ENCODE results near the gene DNAL4.

The DNAL4 gene

DNA sequence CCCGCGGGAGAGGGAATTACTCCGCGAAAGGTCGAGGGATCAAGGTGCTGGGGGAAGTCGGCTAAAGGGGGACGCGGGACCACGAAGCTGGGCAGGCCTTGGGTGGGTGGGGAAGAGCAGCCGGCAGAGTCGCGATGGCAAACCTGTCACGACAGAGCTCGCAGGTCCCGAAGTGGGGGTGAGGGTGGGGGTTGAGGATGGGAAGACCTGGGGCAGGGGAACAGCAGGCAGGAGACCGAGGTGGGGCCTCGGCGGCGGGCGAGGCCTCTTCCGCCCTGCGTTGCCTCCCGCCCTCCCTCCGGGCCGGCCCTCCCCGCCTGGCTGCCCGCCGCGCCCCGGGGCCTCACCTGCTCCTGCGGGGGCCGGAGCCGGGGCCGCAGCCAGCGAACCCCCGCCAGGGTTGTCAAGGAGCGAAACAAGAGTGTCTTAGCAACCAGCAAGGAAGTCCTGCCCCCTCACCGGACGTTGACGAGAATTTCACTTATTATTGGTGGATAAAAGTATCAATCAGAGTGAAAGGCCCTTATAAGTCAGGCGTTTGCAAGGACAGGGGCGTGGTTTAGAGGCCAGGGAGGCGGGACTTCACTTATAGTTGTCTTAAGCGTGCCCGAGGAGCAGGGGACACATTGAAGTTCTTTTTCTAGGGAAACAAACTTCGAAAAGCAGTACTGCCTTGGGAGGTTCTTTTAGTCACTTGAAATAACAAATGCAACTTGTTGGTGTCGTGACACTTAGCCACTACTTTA is at the start of gene DNAL4:
TSS of gene DNAL4 (minus strand) at position 423 of the 746 bp plus-strand sequence. CDS start 11,412 bp downstream, outside the sequence.
- peak; percentile 83 to 84 for DNase-seq (ENCODE audit: low read depth in 2 of 2)

GRCh38 chr22:38843201-38843656 is 49.3 kb upstream of the DNAL4 start:
- DNase-seq (ENCODE audit: low read depth in 2 of 2): peak; percentile 49 to 59

DNA sequence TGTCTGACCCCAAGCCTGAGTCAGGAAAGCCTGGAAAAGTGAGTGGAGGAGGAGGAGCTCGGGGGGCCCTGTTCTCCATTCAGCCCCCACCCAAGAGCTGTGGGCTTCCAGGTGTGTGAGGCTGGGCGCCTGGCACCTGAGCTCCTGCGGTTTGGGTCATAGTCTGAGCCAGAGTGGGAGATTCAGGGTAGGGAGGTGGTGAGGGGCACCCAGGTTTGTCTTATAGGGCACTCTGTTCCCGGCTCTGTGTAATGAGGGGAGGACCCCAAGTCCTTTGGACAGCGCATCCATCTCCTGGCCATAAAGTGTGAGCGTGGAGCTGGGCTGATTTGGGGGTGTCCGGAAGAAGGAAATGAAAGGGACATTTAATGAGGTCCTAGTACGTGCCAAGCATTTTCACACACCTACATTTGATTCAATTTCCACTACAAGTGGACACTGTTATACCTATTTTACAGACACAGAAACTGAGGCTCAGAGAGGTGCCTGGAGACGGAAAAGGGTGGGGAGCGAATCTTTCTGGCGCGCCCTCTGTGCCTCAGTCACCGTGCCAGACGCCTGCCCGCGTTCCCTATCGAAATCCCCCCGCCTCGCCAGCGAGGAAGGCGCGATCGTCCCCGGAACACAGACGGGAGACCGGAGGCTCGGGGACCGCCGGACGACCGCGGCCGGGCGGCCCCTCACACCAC is 48.7 kb upstream of the DNAL4 start:
- no peak for DNase-seq (ENCODE audit: low read depth in 2 of 2)

- no peak for DNase-seq (ENCODE audit: low read depth in 2 of 2)
Measured at GRCh38 chr22:38841635-38842034, 47.7 kb upstream of the DNAL4 start.

- DNase-seq (ENCODE audit: low read depth in 2 of 2): no peak
Measured at GRCh38 chr22:38841211-38841610, 47.3 kb upstream of the DNAL4 start.

GRCh38 chr22:38840129-38840528 is 46.2 kb upstream of the DNAL4 start:
- DNase-seq (ENCODE audit: low read depth in 2 of 2): no peak

GRCh38 chr22:38839686-38840085 is 45.7 kb upstream of the DNAL4 start:
- no peak for DNase-seq (ENCODE audit: low read depth in 2 of 2)

DNA sequence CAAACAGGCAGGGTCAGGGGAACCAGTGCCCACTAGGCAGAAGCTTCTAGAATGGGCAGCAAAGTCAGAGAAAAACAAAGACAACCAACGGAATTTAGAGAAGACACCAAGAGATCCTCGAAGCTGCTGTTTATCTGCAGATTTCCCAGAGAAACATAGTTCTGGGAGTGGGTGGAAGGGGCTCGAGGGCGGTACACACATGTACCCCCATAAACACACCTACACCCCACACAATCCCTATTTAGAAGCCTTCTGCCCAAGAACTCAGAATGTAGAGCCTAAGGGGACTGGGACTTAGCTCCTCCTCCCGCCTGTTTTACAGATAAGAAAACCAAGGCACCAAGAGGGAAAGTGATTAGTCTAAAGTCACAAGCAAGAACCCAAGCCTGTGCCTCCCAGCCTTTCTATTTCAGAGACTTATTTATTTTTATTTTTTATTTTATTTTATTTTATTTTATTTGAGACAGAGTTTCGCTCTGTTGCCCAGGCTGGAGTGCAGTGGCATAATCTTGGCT is 43.5 kb upstream of the DNAL4 start:
- DNase-seq (ENCODE audit: low read depth in 2 of 2): no peak

- no peak for DNase-seq (ENCODE audit: low read depth in 2 of 2)
Measured at GRCh38 chr22:38835888-38836301, 42.0 kb upstream of the DNAL4 start.

- DNase-seq (ENCODE audit: low read depth in 2 of 2): no peak
Measured at GRCh38 chr22:38834991-38835390, 41.0 kb upstream of the DNAL4 start.

DNA sequence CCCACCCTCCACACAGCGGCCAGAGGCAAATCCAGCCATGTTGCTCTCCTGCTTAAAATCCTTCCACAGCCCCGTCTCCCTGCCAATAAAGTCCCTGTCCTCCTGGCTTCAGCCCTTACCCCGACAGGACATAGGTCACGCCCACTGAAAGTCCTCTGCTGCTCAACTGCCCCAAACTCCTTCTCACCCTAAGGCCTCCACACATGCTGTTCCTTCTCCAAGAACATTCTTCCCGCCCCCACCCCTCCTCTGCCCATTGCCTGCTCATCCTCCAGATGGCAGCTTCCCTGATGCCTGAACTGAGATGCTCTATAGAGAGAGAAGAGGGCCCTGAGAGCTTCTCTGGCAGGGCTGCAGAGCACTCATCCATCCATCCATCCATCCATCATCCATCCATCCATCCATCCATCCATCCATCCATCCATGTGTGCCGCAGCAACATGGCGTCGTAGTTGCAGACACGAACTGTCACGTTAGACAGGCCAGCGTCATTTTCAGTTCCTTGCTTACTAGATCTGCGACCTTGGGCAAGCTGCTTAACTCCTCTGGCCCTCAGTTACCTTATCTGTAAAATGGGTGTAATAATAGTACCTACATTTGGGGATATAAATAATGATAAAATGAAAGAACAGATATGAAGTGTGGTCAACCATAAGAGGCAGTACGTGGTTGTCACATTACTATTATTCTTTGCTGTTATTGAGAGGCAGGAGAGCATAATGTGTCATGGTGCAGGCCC is 40.4 kb upstream of the DNAL4 start:
- DNase-seq (ENCODE audit: low read depth in 2 of 2): no peak

GRCh38 chr22:38833061-38833460 is 39.1 kb upstream of the DNAL4 start:
- no peak for DNase-seq (ENCODE audit: low read depth in 2 of 2)

DNA sequence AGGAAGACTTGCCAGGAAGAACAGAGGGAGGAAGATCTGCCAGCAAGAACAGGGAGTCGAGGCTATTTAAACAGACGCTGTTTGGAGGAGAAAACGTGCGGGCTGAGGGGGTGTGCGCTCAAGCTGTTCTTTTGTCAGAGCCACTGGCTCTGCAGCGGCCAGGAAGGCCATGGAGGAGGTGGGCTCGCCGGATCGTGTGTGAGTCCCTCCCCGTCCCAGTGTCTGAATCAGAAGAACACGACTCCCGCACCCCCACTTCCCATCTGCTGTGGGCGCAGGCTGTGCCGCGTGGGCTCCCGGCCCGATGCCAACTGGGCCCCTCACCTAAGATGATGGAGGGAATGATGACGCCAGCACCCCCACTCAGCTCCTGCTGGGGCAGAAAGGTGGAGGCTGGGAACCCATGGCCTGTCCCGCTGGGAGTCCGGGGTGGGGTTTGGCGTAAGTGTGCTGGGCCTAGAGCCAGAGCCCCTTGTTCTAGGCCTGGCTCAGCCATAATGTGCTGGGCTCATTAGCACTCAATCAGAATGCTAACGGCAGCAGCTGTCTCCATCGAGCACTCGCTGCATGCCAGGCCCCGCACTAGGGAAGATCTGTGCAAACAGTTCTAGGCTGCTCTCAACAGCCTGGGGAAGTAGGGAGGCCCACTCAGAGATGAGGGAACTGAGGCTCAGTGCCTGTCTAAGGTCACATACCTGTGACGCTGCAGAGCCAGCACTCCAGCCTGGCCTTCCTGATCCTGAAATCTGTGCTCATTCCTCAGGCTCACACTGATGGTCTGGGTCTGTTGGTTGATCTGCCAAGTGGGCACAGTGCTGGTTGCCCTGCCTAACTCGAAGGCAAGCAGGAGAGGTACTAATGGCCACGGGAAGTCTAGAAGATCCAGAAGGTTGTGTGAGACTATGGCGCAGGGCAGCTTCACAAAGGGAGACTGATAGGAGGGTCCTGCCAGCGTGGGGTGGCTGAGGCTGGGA is 38.3 kb upstream of the DNAL4 start:
- DNase-seq (ENCODE audit: low read depth in 2 of 2): no peak

- DNase-seq (ENCODE audit: low read depth in 2 of 2): no peak
Measured at GRCh38 chr22:38831166-38831945, 37.4 kb upstream of the DNAL4 start.

GRCh38 chr22:38830845-38831108 is 36.8 kb upstream of the DNAL4 start:
- DNase-seq (ENCODE audit: low read depth in 2 of 2): no peak

GRCh38 chr22:38830026-38830844 is 36.3 kb upstream of the DNAL4 start:
- no peak for DNase-seq (ENCODE audit: low read depth in 2 of 2)

DNA sequence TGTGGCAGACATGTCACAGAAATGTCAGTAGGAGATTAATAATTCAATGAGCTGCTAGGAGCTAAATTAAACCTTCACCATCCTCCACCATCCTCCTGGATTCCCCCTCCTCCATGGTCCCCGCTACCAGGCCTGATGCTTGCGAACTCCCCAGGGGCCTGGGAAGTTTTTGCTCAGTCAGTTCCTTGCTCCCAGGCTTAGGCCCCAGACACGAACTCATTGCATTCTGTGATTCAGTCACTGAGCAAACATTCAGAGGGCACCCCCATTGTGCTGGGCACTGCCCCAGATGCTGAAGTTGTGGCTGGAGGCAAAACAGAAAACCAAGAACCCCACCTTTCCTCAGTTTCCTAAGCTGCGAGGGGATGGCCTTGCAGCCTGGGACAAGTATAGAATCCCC is 35.5 kb upstream of the DNAL4 start:
- no peak for DNase-seq (ENCODE audit: low read depth in 2 of 2)

GRCh38 chr22:38828616-38829205 is 34.8 kb upstream of the DNAL4 start:
- no peak for DNase-seq (ENCODE audit: low read depth in 2 of 2)

DNA sequence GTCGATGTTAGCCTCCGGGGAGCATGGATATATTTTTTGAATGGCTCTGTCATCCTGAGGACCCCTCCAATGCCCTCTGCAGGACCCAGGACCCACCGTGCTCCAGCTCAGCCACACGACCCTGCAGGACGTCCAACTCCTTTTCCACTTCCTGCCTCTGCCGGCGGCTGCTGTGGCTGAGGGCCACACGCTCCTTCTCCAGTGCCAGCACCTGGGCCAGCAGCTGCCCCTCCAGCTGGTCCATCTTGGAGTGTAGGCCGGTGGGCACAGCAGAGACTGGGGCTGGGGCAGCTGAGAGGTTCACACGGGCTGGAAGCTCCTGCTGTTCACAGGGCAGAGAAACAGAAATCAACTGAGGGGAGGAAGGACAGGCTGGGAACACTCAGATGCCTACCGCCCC is 34.2 kb upstream of the DNAL4 start:
- DNase-seq (ENCODE audit: low read depth in 2 of 2): no peak

Measured in stimulated activated CD8-positive, alpha-beta memory T cell treated with anti-CD3 and anti-CD28 coated beads, Interleukin-15, amount 100 ng/mL, for 48 hours (primary cell).